Vagina (tissue), 2 donors: ENCODE data around the gene LILRB3.
"Not testable (repeated sequence)": the region's sequence is repeated elsewhere in the genome, so short reads cannot be mapped to it uniquely, and the experiment has no call there.

Experiments used
- CTCF ChIP-seq, 3 experiments: fragments of 450-650 bp in 2 of 3; fragments of 200-600 bp in 1 of 3; sonication (generic) in 1 of 3; IDR thresholded peaks; one replicate each; pipeline ENCODE4 v1.5.1; 2017 to 2019; ENCODE audit warnings: antibody characterized with exemption in 3 of 3, mild to moderate bottlenecking in 2 of 3, moderate library complexity in 2 of 3
- POLR2A ChIP-seq, 2 donors: fragments of 450-650 bp; IDR thresholded peaks; one replicate each; pipeline ENCODE4 v1.6.1; 2017; ENCODE audit warnings: antibody characterized with exemption in 2 of 2, mild to moderate bottlenecking in 2 of 2, moderate library complexity in 2 of 2
- POLR2AphosphoS5 ChIP-seq, 2 donors: sonication (generic); formaldehyde crosslinking; IDR thresholded peaks; one replicate each; pipeline ENCODE4 v1.9.0; 2017; ENCODE audit warnings: antibody characterized with exemption in 2 of 2, mild to moderate bottlenecking in 2 of 2, low read depth in 1 of 2; ENCODE audit not compliant: insufficient read depth in 1 of 2

- TF ChIP-seq CTCF (IDR thresholded peaks at IDR 0.05); POLR2A (IDR thresholded peaks at IDR 0.05); POLR2AphosphoS5 (IDR thresholded peaks at IDR 0.05; ENCODE audit: insufficient read depth in 1 of 2, low read depth in 1 of 2): not testable (repeated sequence)
These were observed 16.9 kb upstream of the LILRB3 start for GRCh38 chr19:54239491-54240371.
